NCI-H187 (cell line): Measurements from ENCODE around the gene C11orf42.

Source experiments
- DNase-seq, 2 experiments: peaks; one replicate each; lab custom pipeline; 2025; lab: John Stamatoyannopoulos, UW

C11orf42 gene

GRCh38 chr11:6205366-6205765, at the start of gene C11orf42:
Gene C11orf42 (plus strand): TSS chr11:6205557. CDS start chr11:6205616, 59 bp downstream.
- DNase-seq: no peak

- DNase-seq: no peak
Observed at GRCh38 chr11:6156628-6157359, 48.6 kb upstream of the C11orf42 start.

- no peak for DNase-seq
Observed at GRCh38 chr11:6170226-6170625, 35.1 kb upstream of the C11orf42 start, which contains the start of gene OR52B2. Gene OR52B2 (minus strand): TSS chr11:6170326. CDS start chr11:6170326, 0 bp downstream.

- DNase-seq: no peak
Observed at GRCh38 chr11:6175440-6175839, 29.9 kb upstream of the C11orf42 start.

GRCh38 chr11:6191742-6192141, 13.6 kb upstream of the C11orf42 start:
- no peak for DNase-seq

GRCh38 chr11:6194065-6194581, 11.2 kb upstream of the C11orf42 start:
- no peak for DNase-seq

GRCh38 chr11:6196396-6196795, 9.0 kb upstream of the C11orf42 start:
- DNase-seq: no peak

GRCh38 chr11:6197466-6198200, 7.7 kb upstream of the C11orf42 start:
- no peak for DNase-seq

- DNase-seq: no peak
Observed at GRCh38 chr11:6199174-6199810, 6.1 kb upstream of the C11orf42 start, which contains the start of gene OR52W1. Gene OR52W1 (plus strand): TSS chr11:6199224. CDS start chr11:6199224, 0 bp downstream.

GRCh38 chr11:6200975-6201374, 4.4 kb upstream of the C11orf42 start:
- no peak for DNase-seq

- no peak for DNase-seq
Observed at GRCh38 chr11:6201481-6201880, 3.9 kb upstream of the C11orf42 start.

GRCh38 chr11:6202041-6202440, 3.3 kb upstream of the C11orf42 start:
- DNase-seq: no peak

GRCh38 chr11:6203327-6203726, 2.0 kb upstream of the C11orf42 start:
- DNase-seq: no peak

GRCh38 chr11:6204706-6205105, 651 bp upstream of the C11orf42 start:
- no peak for DNase-seq

- DNase-seq: no peak
Observed at GRCh38 chr11:6206456-6207180, 1.3 kb downstream of the C11orf42 start.

GRCh38 chr11:6209801-6210200, 4.4 kb downstream of the C11orf42 start:
- DNase-seq: no peak

- DNase-seq: no peak
Observed at GRCh38 chr11:6210274-6210955, 5.1 kb downstream of the C11orf42 start.

- DNase-seq: no peak
Observed at GRCh38 chr11:6214530-6214929, 9.2 kb downstream of the C11orf42 start.

- DNase-seq: no peak
Observed at GRCh38 chr11:6216501-6216900, 11.1 kb downstream of the C11orf42 start.

- DNase-seq: no peak
Observed at GRCh38 chr11:6217722-6218121, 12.4 kb downstream of the C11orf42 start.

GRCh38 chr11:6219359-6219758, 14.0 kb downstream of the C11orf42 start:
- no peak for DNase-seq
